RKO (cell line): Measurements from ENCODE around the gene ANTXRL.
"Not testable (repeated sequence)": the region's sequence is repeated elsewhere in the genome, so short reads cannot be mapped to it uniquely, and the experiment has no call there.

ENCODE experiments used
- DNase-seq: peaks from one replicate; pipeline ENCODE4 v3.0.0-alpha.2; 2016; ENCODE audit warnings: low spot score

The ANTXRL gene

GRCh38 chr10:46365484-46365883 is 78.7 kb downstream of the ANTXRL start:
- not testable (repeated sequence) for DNase-seq

- DNase-seq, result not testable (repeated sequence)
Measured at GRCh38 chr10:46367209-46367608, 80.4 kb downstream of the ANTXRL start.

GRCh38 chr10:46367666-46368240 is 81.0 kb downstream of the ANTXRL start:
- DNase-seq, result not testable (repeated sequence)

GRCh38 chr10:46368956-46369355 is 82.2 kb downstream of the ANTXRL start:
- not testable (repeated sequence) for DNase-seq

GRCh38 chr10:46374410-46374809 is 87.6 kb downstream of the ANTXRL start:
- not testable (repeated sequence) for DNase-seq

- DNase-seq, result not testable (repeated sequence)
Measured at GRCh38 chr10:46375406-46375805, 88.6 kb downstream of the ANTXRL start, which contains the start of gene ANXA8L1. ANXA8L1 (plus strand) TSS chr10:46375776; CDS start chr10:46375852, 76 bp downstream.

- not testable (repeated sequence) for DNase-seq
Measured at GRCh38 chr10:46377022-46377421, 90.2 kb downstream of the ANTXRL start.

- not testable (repeated sequence) for DNase-seq
Measured at GRCh38 chr10:46377651-46378050, 90.9 kb downstream of the ANTXRL start.

- not testable (repeated sequence) for DNase-seq
Measured at GRCh38 chr10:46378108-46378507, 91.3 kb downstream of the ANTXRL start.

- DNase-seq, result not testable (repeated sequence)
Measured at GRCh38 chr10:46379233-46379848, 92.5 kb downstream of the ANTXRL start.
